HepG2 (cell line): ENCODE measurements around the gene RPS17. TPM values are rescaled to one million over a fixed set of nuclear protein-coding genes. Genes with fewer than 3 reads are reported as not detected.

Source experiments
- ATAC-seq: fragments of 200-7000 bp; cut with Tn5 transposase; 3 replicates; pipeline ENCODE4 v1.9.1; 2020; ENCODE audit warnings: mild to moderate bottlenecking, moderate library complexity
- BruUV-seq: library from RNA; stranded (reverse); fragments of 400-500 nt; replicated peaks from 2 replicates; lab custom pipeline; 2021; lab: Mats Ljungman, UMichigan
- CTCF ChIA-PET: fragments of 300-600 bp; formaldehyde crosslinking; extraction: SDS; loops from one replicate; lab custom pipeline; 2021; ENCODE audit warnings: low total read pairs, inconsistent platforms, low intra/inter-chr PET ratio; lab: Yijun Ruan, JAX
- POLR2A ChIA-PET: fragments of 350-600 bp; sonication (Branson Sonifier 250); formaldehyde crosslinking; loops from one replicate; lab custom pipeline; 2020; ENCODE audit warnings: antibody characterized with exemption, inconsistent platforms; lab: Yijun Ruan, JAX
- DNase-seq: peaks from one replicate; pipeline ENCODE4 v3.0.0-alpha.2; 2015; ENCODE audit warnings: low spot score
- FAIRE-seq: peaks from 3 replicates; lab custom pipeline; 2011; peaks lifted over from hg19 to GRCh38; lab: Jason Lieb, UNC
- H2AFZ ChIP-seq: one replicate; pipeline ENCODE4 v1.6.1; 2011; ENCODE audit warnings: low read length, inconsistent platforms
- H3K27ac ChIP-seq: fragments of 300-600 bp; 3 replicates; pipeline ENCODE4 v1.8.0; 2011; ENCODE audit warnings: mixed run types, mild to moderate bottlenecking, mixed read lengths, low read length, inconsistent platforms; ENCODE audit not compliant: insufficient read depth; ENCODE audit errors: extremely low read length
- H3K27me3 ChIP-seq, 2 experiments: fragments of 200-600 bp in 1 of 2; 2 replicates in 1 of 2; 3 replicates in 1 of 2; pipeline versions ENCODE4 v1.6.0 to v1.8.0; 2011; ENCODE audit warnings: low read length in 2 of 2, mild to moderate bottlenecking in 2 of 2, moderate library complexity in 2 of 2, inconsistent platforms in 1 of 2; ENCODE audit not compliant: insufficient read depth in 2 of 2, control insufficient read depth in 1 of 2
- H3K36me3 ChIP-seq, 2 experiments: fragments of 200-600 bp in 1 of 2; replicated peaks in 1 of 2; 2 replicates in 1 of 2; 3 replicates in 1 of 2; pipeline versions ENCODE4 v1.5.1 to v1.8.0; 2011; ENCODE audit warnings: low read length in 2 of 2, inconsistent platforms in 1 of 2; ENCODE audit not compliant: insufficient read depth in 2 of 2, control insufficient read depth in 1 of 2
- H3K4me1 ChIP-seq: 2 replicates; pipeline ENCODE4 v1.5.1; 2012; ENCODE audit warnings: low read length, inconsistent platforms; ENCODE audit not compliant: insufficient read depth
- H3K4me2 ChIP-seq: 2 replicates; pipeline ENCODE4 v1.6.0; 2011; ENCODE audit warnings: low read depth, low read length, inconsistent platforms
- H3K4me3 ChIP-seq, 3 experiments: fragments of 200-600 bp in 1 of 3; sonication (generic), shearing (Covaris generic) in 1 of 3; replicated peaks in 1 of 3; 2 replicates each; pipeline ENCODE4 v1.5.1; 2011 to 2016; ENCODE audit warnings: low read length in 3 of 3, inconsistent platforms in 2 of 3, low read depth in 2 of 3, mild to moderate bottlenecking in 2 of 3, control low read depth in 1 of 3, mixed read lengths in 1 of 3; ENCODE audit not compliant: insufficient read depth in 1 of 3
- H3K79me2 ChIP-seq: one replicate; pipeline ENCODE4 v1.6.1; 2011; ENCODE audit warnings: low read length, inconsistent platforms; ENCODE audit not compliant: insufficient read depth
- H3K9ac ChIP-seq: 2 replicates; pipeline ENCODE4 v1.6.0; 2011; ENCODE audit warnings: mild to moderate bottlenecking, low read depth, low read length, inconsistent platforms; ENCODE audit not compliant: insufficient read depth
- H3K9me3 ChIP-seq: 2 replicates; pipeline ENCODE4 v1.5.1; 2012; ENCODE audit warnings: mild to moderate bottlenecking, low read length
- H4K20me1 ChIP-seq: 2 replicates; pipeline ENCODE4 v1.6.0; 2011; ENCODE audit warnings: inconsistent platforms, mild to moderate bottlenecking, low read length, moderate library complexity; ENCODE audit not compliant: insufficient read depth
- CSRNP2 ChIP-seq: sonication (generic); formaldehyde crosslinking; conservative IDR thresholded peaks from 2 replicates; pipeline ENCODE4 v1.8.0; 2022; ENCODE audit warnings: low read depth, missing genetic modification reagents
- EEA1 ChIP-seq: sonication (generic); formaldehyde crosslinking; IDR thresholded peaks from 2 replicates; pipeline ENCODE4 v1.5.1; 2020; ENCODE audit warnings: mild to moderate bottlenecking, missing genetic modification reagents, borderline replicate concordance
- GZF1 ChIP-seq: sonication (generic); formaldehyde crosslinking; IDR thresholded peaks from 2 replicates; pipeline ENCODE4 v1.5.1; 2020; ENCODE audit warnings: mild to moderate bottlenecking, missing genetic modification reagents
- ISX ChIP-seq: sonication (generic); formaldehyde crosslinking; conservative IDR thresholded peaks from 2 replicates; pipeline ENCODE4 v1.5.0; 2020; ENCODE audit warnings: missing genetic modification reagents
- SALL1 ChIP-seq: sonication (generic); formaldehyde crosslinking; IDR thresholded peaks from 2 replicates; pipeline ENCODE4 v1.8.0; 2022; ENCODE audit warnings: mild to moderate bottlenecking, missing genetic modification reagents
- SIN3B ChIP-seq: fragments of 150-350 bp; IDR thresholded peaks from 2 replicates; pipeline ENCODE4 v1.6.1; 2014; ENCODE audit warnings: low read length
- SMAD3 ChIP-seq: sonication (generic); formaldehyde crosslinking; IDR thresholded peaks from 2 replicates; pipeline ENCODE4 v1.4.0; 2020; ENCODE audit warnings: missing genetic modification reagents
- ZNF605 ChIP-seq: sonication (generic); formaldehyde crosslinking; IDR thresholded peaks from 2 replicates; pipeline ENCODE4 v1.8.0; 2022; ENCODE audit warnings: mild to moderate bottlenecking, missing genetic modification reagents
- ZNF782 ChIP-seq: sonication (generic); formaldehyde crosslinking; IDR thresholded peaks from 2 replicates; pipeline ENCODE4 v1.4.0; 2020; ENCODE audit warnings: missing genetic modification reagents, mild to moderate bottlenecking, borderline replicate concordance
- ZNF788 ChIP-seq: sonication (generic); formaldehyde crosslinking; IDR thresholded peaks from 2 replicates; pipeline ENCODE4 v1.5.0; 2020; ENCODE audit warnings: mild to moderate bottlenecking, missing genetic modification reagents, borderline replicate concordance
- WGBS: methylation state at CpG from one replicate; pipeline ENCODE4 v1.1.6; 2017; ENCODE audit warnings: low lambda C conversion rate; 5-methylcytosine and 5-hydroxymethylcytosine counted together
- in situ Hi-C: cut with HindIII; loops from 2 replicates; pipeline ENCODE4 v1.10.0; 2017; ENCODE audit warnings: low pct_unique_long_range_greater_than_20kb; ENCODE audit not compliant: extremely low pct_ligation_motif_present
- intact Hi-C: fragments of 100-400 bp; cut with micrococcal nuclease; formaldehyde crosslinking; loops from one replicate; pipeline ENCODE4 v1.10.0; 2022; ENCODE audit not compliant: unreplicated experiment
- polyA plus RNA-seq, 8 experiments: library from polyadenylated mRNA; depleted of rRNA in 3 of 8; stranded (reverse) in 7 of 8; unstranded in 1 of 8; fragments of >200 nt; fragmentation: Illumina TruSeq in 4 of 8; extraction: Trizol in 4 of 8; gene quantifications; 2 replicates each; pipeline versions ENCODE4 v1.2.1 to v1.2.3, GENCODE V29; 2011 to 2016; ENCODE audit warnings: low read depth in 4 of 8, missing spikeins in 1 of 8, mixed read lengths in 1 of 8; ENCODE audit not compliant: insufficient read depth in 1 of 8
- total RNA-seq, 5 experiments: library from RNA; depleted of rRNA; stranded (reverse); fragments of >200 nt; fragmentation: Illumina TruSeq; extraction: Trizol; gene quantifications; 2 replicates each; pipeline ENCODE4 v1.2.3, GENCODE V29; 2016; ENCODE audit warnings: low read depth in 1 of 5
- TF ChIP-seq, protein P1 (sequence below): sonication (generic); formaldehyde crosslinking; IDR thresholded peaks from 2 replicates; pipeline ENCODE4 v1.5.0; 2020; ENCODE audit warnings: mild to moderate bottlenecking, missing genetic modification reagents, moderate library complexity
- TF ChIP-seq, protein P2 (sequence below), 2 experiments: sonication (generic) in 1 of 2; formaldehyde crosslinking in 1 of 2; IDR thresholded peaks; 2 replicates each; pipeline versions ENCODE4 v1.5.1 to v1.6.1; 2011 to 2020; ENCODE audit warnings: borderline replicate concordance in 1 of 2, low read depth in 1 of 2, low read length in 1 of 2, mild to moderate bottlenecking in 1 of 2, missing genetic modification reagents in 1 of 2, moderate library complexity in 1 of 2

RPS17 gene
- total and polyA plus RNA-seq, 2 of the 13 experiments (the other 11 are each of a cell fraction or from before 2014, with no cell fraction given) = 2,570 to 5,021 TPM

DNA sequence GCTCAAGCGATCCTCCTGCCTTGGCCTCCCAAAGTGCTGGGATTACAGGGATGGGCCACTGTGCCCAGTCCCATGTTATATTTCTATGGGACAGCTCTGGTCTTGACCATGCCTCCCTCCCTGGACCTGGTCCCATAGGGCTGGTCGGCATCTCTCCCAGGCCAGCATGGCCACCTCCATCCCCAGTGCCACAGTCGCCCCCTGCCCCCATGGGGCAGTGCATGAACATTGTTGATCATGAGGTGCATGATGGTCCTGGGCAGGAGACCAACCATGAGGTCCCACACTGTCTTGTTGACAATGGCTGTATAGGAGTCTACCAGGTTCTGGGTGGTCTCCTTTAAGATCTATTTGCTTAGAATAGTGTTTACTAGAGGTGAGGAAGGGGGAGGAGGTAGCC lies 6.5 kb downstream of the RPS17 start:
- WGBS = 100% methylated on average over 3 of the region's 3 CpGs
- in situ Hi-C loops (no loop called here), intact Hi-C loops (no loop called here)
- Histone ChIP-seq H3K4me2 (no peak overlapping the region), H3K9me3 (no peaks in the 10 kb centered on the region), H3K9ac (no peak overlapping the region), H3K27ac (no peak overlapping the region), H3K27me3 (no peaks in the 10 kb centered on the region), H2AFZ (no peak overlapping the region), H4K20me1 (peaks cover 34% of the 10 kb centered on the region), H3K4me3 (no peak overlapping the region), H3K36me3 (peaks cover 18 to 45% of the 10 kb centered on the region in 2 experiments), H3K4me1 (peaks cover 33% of the 10 kb centered on the region), H3K79me2 (peaks cover 12% of the 10 kb centered on the region)
- no peak for TF ChIP-seq ZNF788 (CRISPR knock-in tag)
- TF ChIP-seq, protein P1, sequence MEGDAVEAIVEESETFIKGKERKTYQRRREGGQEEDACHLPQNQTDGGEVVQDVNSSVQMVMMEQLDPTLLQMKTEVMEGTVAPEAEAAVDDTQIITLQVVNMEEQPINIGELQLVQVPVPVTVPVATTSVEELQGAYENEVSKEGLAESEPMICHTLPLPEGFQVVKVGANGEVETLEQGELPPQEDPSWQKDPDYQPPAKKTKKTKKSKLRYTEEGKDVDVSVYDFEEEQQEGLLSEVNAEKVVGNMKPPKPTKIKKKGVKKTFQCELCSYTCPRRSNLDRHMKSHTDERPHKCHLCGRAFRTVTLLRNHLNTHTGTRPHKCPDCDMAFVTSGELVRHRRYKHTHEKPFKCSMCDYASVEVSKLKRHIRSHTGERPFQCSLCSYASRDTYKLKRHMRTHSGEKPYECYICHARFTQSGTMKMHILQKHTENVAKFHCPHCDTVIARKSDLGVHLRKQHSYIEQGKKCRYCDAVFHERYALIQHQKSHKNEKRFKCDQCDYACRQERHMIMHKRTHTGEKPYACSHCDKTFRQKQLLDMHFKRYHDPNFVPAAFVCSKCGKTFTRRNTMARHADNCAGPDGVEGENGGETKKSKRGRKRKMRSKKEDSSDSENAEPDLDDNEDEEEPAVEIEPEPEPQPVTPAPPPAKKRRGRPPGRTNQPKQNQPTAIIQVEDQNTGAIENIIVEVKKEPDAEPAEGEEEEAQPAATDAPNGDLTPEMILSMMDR (CRISPR knock-in tag) = no peak
- TF ChIP-seq, protein P2, sequence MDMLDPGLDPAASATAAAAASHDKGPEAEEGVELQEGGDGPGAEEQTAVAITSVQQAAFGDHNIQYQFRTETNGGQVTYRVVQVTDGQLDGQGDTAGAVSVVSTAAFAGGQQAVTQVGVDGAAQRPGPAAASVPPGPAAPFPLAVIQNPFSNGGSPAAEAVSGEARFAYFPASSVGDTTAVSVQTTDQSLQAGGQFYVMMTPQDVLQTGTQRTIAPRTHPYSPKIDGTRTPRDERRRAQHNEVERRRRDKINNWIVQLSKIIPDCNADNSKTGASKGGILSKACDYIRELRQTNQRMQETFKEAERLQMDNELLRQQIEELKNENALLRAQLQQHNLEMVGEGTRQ (IDR thresholded peaks at IDR 0.05; ENCODE audit: low read depth, low read length) = no peak
- TF ChIP-seq, protein P2 (CRISPR knock-in tag; IDR thresholded peaks at IDR 0.05; ENCODE audit: borderline replicate concordance) = no peak
- TF ChIP-seq SIN3B = no peak
- no peak for TF ChIP-seq CSRNP2
- TF ChIP-seq SALL1 (CRISPR knock-in tag) = no peak
- TF ChIP-seq ZNF782 = no peak
- TF ChIP-seq ZNF605 = no peak
- no peak for TF ChIP-seq ISX (CRISPR knock-in tag)
- no peak for TF ChIP-seq EEA1 (CRISPR knock-in tag)
- no peak for TF ChIP-seq SMAD3 (CRISPR knock-in tag)
- TF ChIP-seq GZF1 (CRISPR knock-in tag) = no peak
- no TSS peak for BruUV-seq
- FAIRE-seq (no peak), ATAC-seq (peak; percentile 7), DNase-seq (no peak)
- ChIA-PET POLR2A (no interaction called here), CTCF (no interaction called here)
